Muscle layer of colon (tissue), 2 donors: Measurements from ENCODE around the gene DUSP8.
A peak's percentile ranks its signal among the peaks of the same experiment; 100 is the strongest.

Experiments used
- H3K27ac ChIP-seq: one replicate; pipeline ENCODE4 v1.7.0; 2013; ENCODE audit warnings: low read depth, mild to moderate bottlenecking, low read length, moderate library complexity
- H3K27me3 ChIP-seq, 2 donors: one replicate each; pipeline ENCODE4 v1.7.0; 2013; ENCODE audit warnings: low read length in 2 of 2, mild to moderate bottlenecking in 2 of 2; ENCODE audit not compliant: insufficient read depth in 2 of 2, control insufficient read depth in 1 of 2
- H3K36me3 ChIP-seq: one replicate; pipeline ENCODE4 v1.7.0; 2013; ENCODE audit warnings: mild to moderate bottlenecking, low read length; ENCODE audit not compliant: insufficient read depth
- H3K4me1 ChIP-seq: one replicate; pipeline ENCODE4 v1.7.0; 2013; ENCODE audit warnings: mild to moderate bottlenecking, low read length; ENCODE audit not compliant: insufficient read depth
- H3K4me3 ChIP-seq, 2 donors: one replicate each; pipeline ENCODE4 v1.7.0; 2013; ENCODE audit warnings: low read length in 2 of 2, low read depth in 1 of 2, mild to moderate bottlenecking in 1 of 2, moderate library complexity in 1 of 2
- H3K9ac ChIP-seq: one replicate; pipeline ENCODE4 v1.7.0; 2013; ENCODE audit warnings: low read length
- H3K9me3 ChIP-seq: one replicate; pipeline ENCODE4 v1.7.0; 2013; ENCODE audit warnings: mild to moderate bottlenecking, low read length
- donor health status: abdominal sarcoma.
- donor health status: Adenocarcinoma of cecum.

The DUSP8 gene

GRCh38 chr11:1533342-1533725, 38.7 kb downstream of the DUSP8 start:
- Histone ChIP-seq H3K27me3 (no peaks in the 10 kb centered on the region), H3K27ac (peak overlapping the region; percentile 20), H3K9me3 (no peaks in the 10 kb centered on the region), H3K9ac (no peak overlapping the region), H3K4me3 (no peak overlapping the region), H3K36me3 (peaks cover 14% of the 10 kb centered on the region), H3K4me1 (peaks cover 41% of the 10 kb centered on the region)

- no peak overlapping the region for H3K9ac ChIP-seq
- H3K27me3 ChIP-seq: no peaks in the 10 kb centered on the region
- no peaks in the 10 kb centered on the region for H3K9me3 ChIP-seq
- peaks cover 14% of the 10 kb centered on the region for H3K36me3 ChIP-seq
- no peak overlapping the region for H3K4me3 ChIP-seq
- H3K27ac ChIP-seq: no peak overlapping the region
- peaks cover 41% of the 10 kb centered on the region for H3K4me1 ChIP-seq
These were observed 39.3 kb downstream of the DUSP8 start for GRCh38 chr11:1532606-1533341.

GRCh38 chr11:1532014-1532586, 40.0 kb downstream of the DUSP8 start:
- no peaks in the 10 kb centered on the region for H3K9me3 ChIP-seq
- H3K36me3 ChIP-seq: peaks cover 14% of the 10 kb centered on the region
- H3K27me3 ChIP-seq: no peaks in the 10 kb centered on the region
- H3K9ac ChIP-seq: peak overlapping the region; percentile 28
- peaks cover 41% of the 10 kb centered on the region for H3K4me1 ChIP-seq
- peak overlapping the region in 1 of 2 donors; percentile 13 for H3K4me3 ChIP-seq
- peak overlapping the region; percentile 45 for H3K27ac ChIP-seq

DNA sequence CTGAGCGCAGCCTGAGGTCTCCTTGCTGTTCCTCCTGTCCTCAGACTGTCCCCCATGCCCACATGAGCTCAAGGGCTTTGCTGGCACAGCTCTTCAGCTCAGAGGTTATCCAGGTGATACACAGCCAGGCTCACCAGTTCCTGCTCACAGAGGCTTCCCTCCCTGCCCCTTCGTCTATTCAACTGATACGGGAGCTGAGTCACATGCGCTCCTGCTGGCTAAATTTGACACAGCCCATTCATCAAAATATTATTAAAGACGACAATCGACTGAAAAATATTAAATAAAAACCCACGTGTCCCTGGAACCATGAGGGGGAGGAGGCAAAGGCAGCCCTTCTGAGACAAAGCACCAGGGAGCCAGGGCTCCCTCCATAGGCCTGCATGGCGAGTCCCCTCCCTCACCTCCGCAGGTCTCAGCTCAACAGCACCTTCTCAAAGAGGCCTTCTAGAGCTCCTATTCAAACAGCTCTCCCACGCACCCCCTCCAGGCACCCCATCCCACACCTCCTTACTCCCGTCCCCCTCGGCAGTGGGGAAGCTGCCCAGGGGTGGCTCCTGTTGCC, 40.5 kb downstream of the DUSP8 start:
- Histone ChIP-seq H3K4me3 (peak overlapping the region in 1 of 2 donors; percentile 13), H3K36me3 (peaks cover 14% of the 10 kb centered on the region), H3K9ac (peak overlapping the region; percentile 28), H3K9me3 (no peaks in the 10 kb centered on the region), H3K27me3 (no peaks in the 10 kb centered on the region), H3K4me1 (peaks cover 41% of the 10 kb centered on the region), H3K27ac (peak overlapping the region; percentile 45)

DNA sequence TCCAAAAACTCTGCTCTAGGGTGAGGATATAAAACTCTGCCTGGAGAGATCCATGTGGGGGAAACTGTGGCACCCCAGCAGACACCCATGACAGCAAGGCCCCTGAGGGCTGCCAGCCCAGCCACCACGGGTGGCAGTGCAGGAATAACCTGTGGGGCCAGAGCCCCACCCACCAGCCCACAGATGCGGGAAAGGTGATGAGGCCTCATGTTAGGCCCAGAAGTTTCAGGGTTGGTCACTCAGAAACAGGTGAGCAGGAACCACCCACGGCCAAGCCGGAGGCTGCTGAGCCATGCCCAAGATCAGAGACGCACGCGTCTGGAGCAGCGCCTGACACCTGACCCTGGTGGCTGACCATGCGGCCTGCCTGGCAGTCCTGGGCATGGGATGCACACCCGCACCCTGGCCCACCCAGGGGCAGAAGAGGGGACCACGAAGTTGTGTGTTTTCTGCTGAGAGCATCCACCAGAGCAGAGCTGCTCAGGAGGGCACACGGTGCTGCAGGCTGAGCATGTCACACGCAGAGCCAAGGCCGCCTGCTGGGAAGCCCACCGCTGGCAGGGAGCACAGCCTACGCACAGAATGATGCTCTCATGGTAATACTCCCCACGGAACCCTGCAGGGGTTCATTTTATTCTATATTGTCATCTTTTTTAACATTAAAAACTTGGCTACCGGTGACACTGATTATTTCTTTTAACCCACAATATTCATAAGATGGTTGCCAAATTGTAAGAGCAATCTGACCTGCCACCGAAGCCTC, 41.2 kb downstream of the DUSP8 start:
- H3K4me1 ChIP-seq: peaks cover 41% of the 10 kb centered on the region
- peak overlapping the region; percentile 28 for H3K9ac ChIP-seq
- H3K27ac ChIP-seq: no peak overlapping the region
- H3K4me3 ChIP-seq: no peak overlapping the region
- H3K36me3 ChIP-seq: peaks cover 14% of the 10 kb centered on the region
- H3K27me3 ChIP-seq: no peaks in the 10 kb centered on the region
- H3K9me3 ChIP-seq: no peaks in the 10 kb centered on the region

GRCh38 chr11:1529774-1530173, 42.3 kb downstream of the DUSP8 start:
- Histone ChIP-seq H3K36me3 (peaks cover 5% of the 10 kb centered on the region), H3K4me3 (no peak overlapping the region), H3K9me3 (no peaks in the 10 kb centered on the region), H3K27ac (peak overlapping the region; percentile 14), H3K9ac (no peak overlapping the region), H3K4me1 (peaks cover 34% of the 10 kb centered on the region), H3K27me3 (no peaks in the 10 kb centered on the region)

- H3K36me3 ChIP-seq: no peaks in the 10 kb centered on the region
- H3K27me3 ChIP-seq: no peaks in the 10 kb centered on the region
- no peak overlapping the region for H3K9ac ChIP-seq
- H3K9me3 ChIP-seq: no peaks in the 10 kb centered on the region
- H3K4me3 ChIP-seq: no peak overlapping the region
- H3K4me1 ChIP-seq: peaks cover 29% of the 10 kb centered on the region
- peak overlapping the region; percentile 14 for H3K27ac ChIP-seq
These were observed 42.8 kb downstream of the DUSP8 start for GRCh38 chr11:1529286-1529685.

DNA sequence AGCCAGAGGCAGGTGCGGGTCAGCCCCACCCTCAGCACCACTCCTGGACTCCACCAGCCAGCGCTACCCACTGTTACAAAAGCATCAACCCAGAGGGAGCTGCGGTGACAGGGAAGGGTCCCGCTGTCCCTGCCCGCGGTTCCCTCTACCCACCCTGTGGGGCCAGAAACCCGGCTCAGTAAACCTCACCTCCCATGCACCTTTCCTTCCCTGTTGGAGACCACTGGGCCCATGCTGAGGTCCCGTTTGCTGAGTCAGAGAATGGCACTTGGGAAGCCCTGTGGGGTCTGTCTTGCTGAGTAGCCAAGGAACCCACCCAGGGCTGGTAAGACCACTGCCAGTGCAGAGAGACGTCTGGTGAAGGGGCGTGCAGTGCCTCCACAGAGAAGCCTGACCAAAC, 43.4 kb downstream of the DUSP8 start:
- Histone ChIP-seq H3K9me3 (no peaks in the 10 kb centered on the region), H3K4me3 (no peak overlapping the region), H3K36me3 (no peaks in the 10 kb centered on the region), H3K4me1 (peaks cover 29% of the 10 kb centered on the region), H3K27me3 (no peaks in the 10 kb centered on the region), H3K27ac (no peak overlapping the region), H3K9ac (no peak overlapping the region)

- H3K36me3 ChIP-seq: no peaks in the 10 kb centered on the region
- no peak overlapping the region for H3K9ac ChIP-seq
- no peak overlapping the region for H3K27ac ChIP-seq
- H3K4me1 ChIP-seq: peaks cover 15% of the 10 kb centered on the region
- no peak overlapping the region for H3K4me3 ChIP-seq
- no peaks in the 10 kb centered on the region for H3K9me3 ChIP-seq
- H3K27me3 ChIP-seq: no peaks in the 10 kb centered on the region
These were observed 45.3 kb downstream of the DUSP8 start for GRCh38 chr11:1526785-1527184.

GRCh38 chr11:1523779-1524178, 48.3 kb downstream of the DUSP8 start:
- Histone ChIP-seq H3K9me3 (no peaks in the 10 kb centered on the region), H3K36me3 (no peaks in the 10 kb centered on the region), H3K27me3 (no peaks in the 10 kb centered on the region), H3K9ac (no peak overlapping the region), H3K4me1 (peaks cover 5% of the 10 kb centered on the region), H3K4me3 (no peak overlapping the region), H3K27ac (no peak overlapping the region)

- peaks cover 5% of the 10 kb centered on the region for H3K4me1 ChIP-seq
- H3K9ac ChIP-seq: no peak overlapping the region
- no peak overlapping the region for H3K27ac ChIP-seq
These were observed 49.0 kb downstream of the DUSP8 start for GRCh38 chr11:1523077-1523476.

More at GRCh38 chr11:1523077-1523476, 49.0 kb downstream of the DUSP8 start:
- H3K36me3 ChIP-seq: no peaks in the 10 kb centered on the region
- no peaks in the 10 kb centered on the region for H3K9me3 ChIP-seq
- no peaks in the 10 kb centered on the region for H3K27me3 ChIP-seq
- no peak overlapping the region for H3K4me3 ChIP-seq
